GM12873 (cell line): ENCODE data around the gene ARID3B.

Source experiments
- CTCF ChIP-seq: IDR thresholded peaks from 2 replicates; pipeline ENCODE4 v1.5.1; 2012; ENCODE audit warnings: low read depth, mild to moderate bottlenecking, moderate library complexity, low read length, control low read depth; ENCODE audit not compliant: insufficient read depth; ENCODE audit errors: missing control alignments

Gene ARID3B

GRCh38 chr15:74584779-74585178 lies 43.8 kb downstream of the ARID3B start:
- no peak for TF ChIP-seq CTCF

DNA sequence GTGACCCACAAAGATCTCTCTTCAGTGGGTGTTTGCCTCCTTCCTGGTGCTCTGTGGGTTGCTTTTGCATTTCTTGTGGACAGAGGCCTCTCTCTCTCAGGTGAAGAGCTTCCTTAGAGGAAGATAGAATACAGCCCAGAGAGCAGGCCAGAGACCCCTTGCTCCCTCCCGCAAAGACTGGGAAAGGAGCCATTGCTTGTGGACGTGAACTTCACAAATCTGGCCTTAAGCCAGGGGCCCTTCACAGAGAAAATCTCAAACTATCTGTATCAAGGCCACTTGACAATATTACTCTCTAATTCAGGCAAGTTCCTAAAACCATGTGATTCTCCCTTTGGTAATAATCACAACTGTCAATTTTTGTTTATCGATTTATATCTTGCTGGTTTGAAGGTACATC lies 44.2 kb downstream of the ARID3B start:
- no peak for TF ChIP-seq CTCF

DNA sequence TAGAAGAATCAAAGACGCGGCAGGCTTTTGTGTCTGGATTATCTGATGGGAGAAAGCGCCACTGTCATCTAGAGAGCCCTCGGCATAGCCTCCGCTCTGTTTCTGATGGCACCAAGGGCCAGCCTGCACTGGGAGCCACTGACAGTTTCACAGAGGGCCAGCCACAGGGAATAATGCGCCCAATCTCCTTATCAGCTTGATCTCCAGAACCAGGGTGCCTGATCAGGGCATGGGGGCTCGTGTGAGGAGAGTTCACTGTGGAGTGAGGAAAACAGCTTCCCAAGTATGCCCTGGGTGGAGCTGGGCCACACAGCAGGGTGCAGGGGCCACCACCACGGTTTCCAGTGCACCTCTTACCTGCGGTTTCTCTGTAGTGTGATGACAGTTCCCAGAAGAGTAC lies 44.8 kb downstream of the ARID3B start:
- TF ChIP-seq CTCF, result no peak

GRCh38 chr15:74589826-74590225 lies 48.8 kb downstream of the ARID3B start:
- TF ChIP-seq CTCF, result no peak

DNA sequence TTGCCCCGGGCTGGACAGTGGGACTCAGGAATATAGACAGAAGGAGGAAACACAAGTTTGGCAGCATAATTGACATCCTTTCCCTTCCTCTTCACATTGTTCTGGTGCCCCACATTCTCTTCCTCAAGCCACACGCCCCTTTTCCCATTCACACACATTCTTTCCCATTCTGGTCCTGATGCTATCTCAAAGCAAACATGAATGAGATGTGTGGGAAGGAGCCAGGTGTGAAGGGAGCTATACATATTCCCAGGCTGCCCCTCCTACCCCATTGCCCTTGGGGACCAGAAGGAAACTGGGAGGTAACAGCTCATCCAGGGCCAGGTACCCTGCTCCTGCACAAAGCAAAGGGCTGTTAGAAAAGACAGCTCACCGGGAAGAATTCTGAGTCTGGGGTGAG lies 51.2 kb downstream of the ARID3B start:
- no peak for TF ChIP-seq CTCF

DNA sequence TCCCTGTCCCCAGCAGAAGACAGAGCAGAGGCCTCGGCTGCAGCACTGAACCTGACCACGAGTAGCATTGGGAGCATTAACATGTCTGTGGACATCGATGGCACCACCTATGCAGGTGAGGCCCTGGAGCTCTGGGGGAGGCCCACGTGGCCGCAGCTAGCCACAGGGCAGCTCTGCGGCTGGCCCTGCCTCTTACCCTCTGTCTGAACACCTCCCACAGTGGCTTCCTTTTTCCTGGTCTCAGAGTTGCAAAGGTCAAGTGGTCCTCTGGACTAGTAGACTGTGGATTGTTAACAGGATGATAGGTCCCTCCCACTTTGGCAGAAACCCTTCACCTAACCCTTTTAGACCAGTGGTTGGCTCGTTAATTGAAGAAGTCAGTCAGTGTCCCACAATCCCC lies 52.1 kb downstream of the ARID3B start:
- no peak for TF ChIP-seq CTCF

- no peak for TF ChIP-seq CTCF
These were observed 53.4 kb downstream of the ARID3B start for GRCh38 chr15:74594455-74594854.

DNA sequence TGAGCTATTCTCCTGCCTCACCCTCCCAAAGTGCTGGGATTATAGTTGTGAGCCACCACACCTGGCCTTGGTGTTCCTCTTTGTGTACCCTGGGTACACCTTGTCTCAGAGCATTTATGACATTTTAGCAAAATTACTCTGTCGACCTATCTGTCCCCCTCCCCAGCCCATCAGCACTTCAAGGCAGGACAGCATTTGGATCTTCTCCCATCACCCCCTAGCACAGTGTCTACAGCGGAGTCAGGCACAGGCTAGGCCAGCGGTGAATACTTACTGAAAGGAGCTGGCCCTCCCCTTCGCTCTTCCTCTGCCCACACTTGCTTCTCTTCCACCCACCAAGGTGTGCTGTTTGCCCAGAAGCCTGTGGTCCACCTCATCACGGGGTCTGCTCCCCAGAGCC lies 54.3 kb downstream of the ARID3B start:
- TF ChIP-seq CTCF, result no peak
